GM19455 (cell line): Measurements from ENCODE around the gene RCVRN.

Experiments used
- ATAC-seq: cut with Tn5 transposase; IDR thresholded peaks from one replicate; pipeline ENCODE4 v1.9.1; 2021; ENCODE audit not compliant: unreplicated experiment

RCVRN gene

DNA sequence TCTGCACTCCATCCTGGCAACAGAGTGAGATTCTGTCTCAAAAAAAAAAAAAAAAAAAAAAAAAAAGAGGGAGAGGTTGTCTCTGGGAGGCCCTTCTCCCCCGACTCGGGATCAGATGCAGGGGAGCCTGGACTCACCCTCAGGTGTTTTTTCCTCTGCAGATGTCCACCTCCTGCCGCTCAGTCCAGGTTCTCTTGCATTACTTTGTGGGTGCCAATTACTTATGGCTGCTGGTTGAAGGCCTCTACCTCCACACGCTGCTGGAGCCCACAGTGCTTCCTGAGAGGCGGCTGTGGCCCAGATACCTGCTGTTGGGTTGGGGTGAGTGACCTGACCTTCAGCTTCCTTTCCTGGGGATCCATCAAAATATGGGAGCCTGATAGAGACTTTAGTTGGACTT lies 45.3 kb downstream of the RCVRN start:
- ATAC-seq: no peak

DNA sequence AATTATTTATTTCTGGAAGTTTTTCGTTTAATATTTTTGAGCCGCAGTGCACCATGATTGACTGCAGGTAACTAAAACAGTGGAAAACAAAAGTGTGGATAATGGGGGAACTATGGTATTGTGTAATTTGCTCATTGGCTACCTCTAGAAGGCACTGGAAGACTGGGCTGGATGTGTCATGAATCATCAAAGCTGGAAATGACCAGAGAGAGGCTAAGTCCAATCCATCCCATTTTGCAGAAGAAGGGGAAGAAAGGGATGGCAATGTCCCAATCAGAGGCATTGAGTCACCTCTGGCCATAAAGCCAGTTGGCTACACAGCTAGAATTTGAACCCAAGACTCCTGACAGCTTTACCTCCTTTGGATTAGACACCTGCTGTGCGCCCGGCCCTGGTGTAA lies 50.0 kb downstream of the RCVRN start:
- ATAC-seq: no peak

DNA sequence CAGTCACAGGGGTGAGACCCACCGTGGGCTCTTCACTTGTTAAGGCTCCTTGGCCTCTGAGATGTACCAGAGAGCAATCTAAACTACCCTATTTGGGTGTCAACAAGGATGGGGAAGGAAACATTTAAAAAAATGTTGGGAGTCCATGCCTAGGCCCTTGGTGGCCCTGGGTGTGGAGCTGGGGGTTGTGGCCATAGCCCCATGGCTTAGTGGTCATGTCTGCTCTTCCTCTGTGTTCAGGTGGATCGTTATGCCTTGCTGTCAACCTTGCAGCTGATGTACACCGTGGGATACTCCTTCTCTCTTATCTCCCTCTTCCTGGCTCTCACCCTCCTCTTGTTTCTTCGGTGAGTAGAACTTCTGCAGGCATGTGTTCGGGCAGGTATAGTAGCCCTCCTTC lies 50.8 kb downstream of the RCVRN start:
- ATAC-seq: no peak

DNA sequence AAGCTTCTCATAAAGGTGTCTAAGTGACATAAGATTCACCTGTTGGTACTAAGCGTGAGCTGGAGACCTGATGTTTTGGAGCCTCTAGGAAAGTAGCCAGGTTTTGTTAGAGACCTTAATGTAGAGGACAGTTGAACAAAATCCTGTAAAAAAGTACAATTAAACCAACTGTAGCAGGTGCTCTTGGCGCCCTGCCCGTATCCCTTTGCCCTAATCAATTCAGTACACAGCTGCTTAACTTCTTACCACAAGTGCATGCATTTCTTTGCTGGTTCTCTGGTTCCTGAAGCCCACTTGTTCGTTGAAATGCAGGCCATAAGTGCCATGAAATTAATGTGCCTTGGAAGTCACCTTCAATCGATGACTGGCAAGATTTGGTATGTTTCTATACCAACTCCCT lies 54.9 kb downstream of the RCVRN start:
- no peak for ATAC-seq
